Activated CD4-positive, alpha-beta memory T cell treated with anti-CD3 and anti-CD28 coated beads for 36 hours (primary cell): Measurements from ENCODE around the gene RNF215. TPM values are rescaled to one million over a fixed set of nuclear protein-coding genes. Genes with fewer than 3 reads are reported as not detected.
"Not testable (repeated sequence)": the region's sequence is repeated elsewhere in the genome, so short reads cannot be mapped to it uniquely, and the experiment has no call there.

Experiments
- CTCF ChIA-PET: fragments of 350-600 bp; sonication (Branson Sonifier 250); formaldehyde crosslinking; loops from one replicate; lab custom pipeline; 2021; ENCODE audit warnings: antibody characterized with exemption, inconsistent platforms; lab: Charles Lee
- POLR2A ChIA-PET: fragments of 350-600 bp; sonication (Branson Sonifier 250); formaldehyde crosslinking; loops from one replicate; lab custom pipeline; 2021; ENCODE audit warnings: antibody characterized with exemption; lab: Charles Lee
- DNase-seq: peaks from one replicate; pipeline ENCODE4 v3.0.0-alpha.2; 2020
- H3K27ac Mint-ChIP-seq: one replicate; pipeline ENCODE4 v1.8.0; 2021; ENCODE audit warnings: mixed read lengths
- H3K27me3 Mint-ChIP-seq: one replicate; pipeline ENCODE4 v1.8.0; 2021; ENCODE audit warnings: mixed read lengths
- H3K36me3 Mint-ChIP-seq: one replicate; pipeline ENCODE4 v1.8.0; 2021; ENCODE audit warnings: mixed read lengths
- H3K4me1 Mint-ChIP-seq: one replicate; pipeline ENCODE4 v1.8.0; 2021; ENCODE audit warnings: low read depth, mixed read lengths
- H3K4me3 Mint-ChIP-seq: one replicate; pipeline ENCODE4 v1.8.0; 2021; ENCODE audit warnings: mild to moderate bottlenecking, mixed read lengths
- H3K9me3 Mint-ChIP-seq: one replicate; pipeline ENCODE4 v1.8.0; 2021; ENCODE audit warnings: mixed read lengths
- intact Hi-C: fragments of 100-400 bp; cut with micrococcal nuclease; formaldehyde crosslinking; loops from one replicate; pipeline ENCODE4 v1.15.1; 2023
- total RNA-seq, 2 experiments: library from RNA; stranded (reverse); gene quantifications; one replicate each; pipeline ENCODE4 v1.2.3, GENCODE V29; 2021

RNF215 gene
- total RNA-seq, 2 experiments from 2014 or later, result 8.8 to 10.2 TPM

GRCh38 chr22:30404307-30404706, 17.1 kb upstream of the RNF215 start:
- ChIA-PET POLR2A (no interaction called here), CTCF (interaction anchor here (0.6 kb wide), 1 partner anchor 14 kb away, joined by 3 read pairs; no protein-coding TSS in a partner anchor)
- H3K4me1 Mint-ChIP-seq, result peaks cover 7% of the 10 kb centered on the region
- peaks cover 8% of the 10 kb centered on the region for H3K36me3 Mint-ChIP-seq
- no peak overlapping the region for H3K27ac Mint-ChIP-seq
- no peak overlapping the region for H3K4me3 Mint-ChIP-seq
- no peak for DNase-seq
- H3K9me3 Mint-ChIP-seq, result no peaks in the 10 kb centered on the region
- intact Hi-C loops, result no loop called here
- H3K27me3 Mint-ChIP-seq, result no peaks in the 10 kb centered on the region

- not testable (repeated sequence) for H3K36me3 Mint-ChIP-seq, H3K4me3 Mint-ChIP-seq, H3K9me3 Mint-ChIP-seq
Measured at GRCh38 chr22:30402766-30403104, 15.5 kb upstream of the RNF215 start.

GRCh38 chr22:30402028-30402765, 15.0 kb upstream of the RNF215 start:
- Mint-ChIP-seq H3K4me1 (peaks cover 18% of the 10 kb centered on the region), H3K36me3 (peaks cover 8% of the 10 kb centered on the region), H3K4me3 (no peak overlapping the region), H3K27me3 (no peaks in the 10 kb centered on the region), H3K27ac (no peak overlapping the region), H3K9me3 (no peaks in the 10 kb centered on the region)
- no peak for DNase-seq
- POLR2A ChIA-PET, result interaction anchor here (0.6 to 1.3 kb wide), 5 partner anchors 8 to 40 kb away, joined by 3 to 4 read pairs (median 4); no protein-coding TSS in a partner anchor
- CTCF ChIA-PET, result interaction anchor here (0.9 to 1.7 kb wide), 3 partner anchors 12 to 114 kb away, joined by 3 to 7 read pairs (median 3); no protein-coding TSS in a partner anchor
- intact Hi-C loops, result no loop called here

More at GRCh38 chr22:30402766-30403104, 15.5 kb upstream of the RNF215 start:
- ChIA-PET POLR2A (interaction anchor here (0.6 to 1.3 kb wide), 5 partner anchors 8 to 24 kb away, joined by 3 to 4 read pairs (median 4); no protein-coding TSS in a partner anchor), CTCF (interaction anchor here (1.7 kb wide), 1 partner anchor 115 kb away, joined by 7 read pairs; no protein-coding TSS in a partner anchor)
- DNase-seq, H3K27ac Mint-ChIP-seq, H3K27me3 Mint-ChIP-seq, intact Hi-C loops: not testable (repeated sequence)
- H3K4me1 Mint-ChIP-seq, result peaks cover 14% of the 10 kb centered on the region

GRCh38 chr22:30401024-30401423, 13.8 kb upstream of the RNF215 start:
- peaks cover 25% of the 10 kb centered on the region for H3K4me1 Mint-ChIP-seq
- intact Hi-C loops, H3K9me3 Mint-ChIP-seq, H3K27ac Mint-ChIP-seq, H3K4me3 Mint-ChIP-seq, CTCF ChIA-PET, H3K27me3 Mint-ChIP-seq, DNase-seq, H3K36me3 Mint-ChIP-seq, POLR2A ChIA-PET: not testable (repeated sequence)

GRCh38 chr22:30400159-30400558, 12.9 kb upstream of the RNF215 start:
- CTCF ChIA-PET, result no interaction called here
- no peak overlapping the region for H3K4me3 Mint-ChIP-seq
- no peaks in the 10 kb centered on the region for H3K9me3 Mint-ChIP-seq

GRCh38 chr22:30399718-30400117, 12.5 kb upstream of the RNF215 start:
- POLR2A ChIA-PET, result no interaction called here
- no peak for DNase-seq
- intact Hi-C loops, result loop anchor here (5.0 to 10.0 kb wide), 2 partner anchors 205 to 757 kb away; partner anchors contain the start of gene TCN2
- H3K4me1 Mint-ChIP-seq, result peaks cover 26% of the 10 kb centered on the region
- peaks cover 5% of the 10 kb centered on the region for H3K36me3 Mint-ChIP-seq
- no peak overlapping the region for H3K4me3 Mint-ChIP-seq
- no peaks in the 10 kb centered on the region for H3K9me3 Mint-ChIP-seq
- no peak overlapping the region for H3K27ac Mint-ChIP-seq
- H3K27me3 Mint-ChIP-seq, result no peaks in the 10 kb centered on the region
- CTCF ChIA-PET, result no interaction called here

More at GRCh38 chr22:30400159-30400558, 12.9 kb upstream of the RNF215 start:
- H3K4me1 Mint-ChIP-seq, result peaks cover 26% of the 10 kb centered on the region
- intact Hi-C loops, result no loop called here
- peaks cover 5% of the 10 kb centered on the region for H3K36me3 Mint-ChIP-seq
- H3K27ac Mint-ChIP-seq, result no peak overlapping the region
- POLR2A ChIA-PET, result no interaction called here
- H3K27me3 Mint-ChIP-seq, result no peaks in the 10 kb centered on the region
- no peak for DNase-seq

- CTCF ChIA-PET, result interaction anchor here (0.6 to 6.6 kb wide), 6 partner anchors 9 to 111 kb away, joined by 3 to 67 read pairs (median 6); partner anchors contain the start of genes CASTOR1, MTFP1 and RNF215
- DNase-seq, result no peak
- Mint-ChIP-seq H3K9me3 (no peaks in the 10 kb centered on the region), H3K36me3 (peaks cover under 1% of the 10 kb centered on the region), H3K27ac (no peak overlapping the region), H3K4me3 (peak overlapping the region; percentile 3), H3K27me3 (no peaks in the 10 kb centered on the region), H3K4me1 (peaks cover 26% of the 10 kb centered on the region)
- intact Hi-C loops, result loop anchor here (5.0 to 10.0 kb wide), 2 partner anchors 206 to 757 kb away; partner anchors contain the start of gene TCN2
- POLR2A ChIA-PET, result interaction anchor here (0.6 to 3.9 kb wide), 2 partner anchors 15 to 25 kb away, joined by 3 to 53 read pairs; partner anchors contain the start of gene MTFP1
Measured at GRCh38 chr22:30398685-30399680, 11.8 kb upstream of the RNF215 start.

GRCh38 chr22:30397656-30398635, 10.7 kb upstream of the RNF215 start:
- ChIA-PET POLR2A (interaction anchor here (1.2 to 3.9 kb wide), 4 partner anchors 14 to 42 kb away, joined by 3 to 53 read pairs (median 4); partner anchors contain the start of genes MTFP1 and SF3A1), CTCF (interaction anchor here (1.0 to 6.6 kb wide), 8 partner anchors 11 to 491 kb away, joined by 3 to 67 read pairs (median 8); partner anchors contain the start of genes CASTOR1, MTFP1 and RNF215)
- Mint-ChIP-seq H3K27me3 (no peaks in the 10 kb centered on the region), H3K4me1 (peaks cover 26% of the 10 kb centered on the region), H3K4me3 (peak overlapping the region; percentile 86), H3K36me3 (no peaks in the 10 kb centered on the region), H3K27ac (no peak overlapping the region), H3K9me3 (no peaks in the 10 kb centered on the region)
- no peak for DNase-seq
- intact Hi-C loops, result loop anchor here (5.0 to 10.0 kb wide), 2 partner anchors 207 to 756 kb away; partner anchors contain the start of gene TCN2

GRCh38 chr22:30396871-30397655, 9.9 kb upstream of the RNF215 start, which contains the start of gene SEC14L2:
Gene SEC14L2 (plus strand): TSS chr22:30397018. CDS start chr22:30397117, 99 bp downstream.
- Mint-ChIP-seq H3K27me3 (no peaks in the 10 kb centered on the region), H3K4me1 (peaks cover 29% of the 10 kb centered on the region), H3K4me3 (peak within 1 kb of the TSS; percentile 86), H3K27ac (no peak within 1 kb of the TSS), H3K9me3 (no peaks in the 10 kb centered on the region), H3K36me3 (no peaks in the 10 kb centered on the region)
- POLR2A ChIA-PET, result interaction anchor here (0.6 to 3.9 kb wide), 6 partner anchors 13 to 125 kb away, joined by 3 to 53 read pairs (median 4); partner anchors contain the start of genes CASTOR1, MTFP1 and SF3A1
- DNase-seq, result peak; percentile 74
- CTCF ChIA-PET, result interaction anchor here (0.7 to 6.6 kb wide), 11 partner anchors 10 to 806 kb away, joined by 3 to 67 read pairs (median 4); partner anchors contain the start of genes CASTOR1, MTFP1 and RNF215
- intact Hi-C loops, result loop anchor here (5.0 to 10.0 kb wide), 2 partner anchors 208 to 755 kb away; partner anchors contain the start of gene TCN2
